Femur (tissue), 1 donor: ENCODE data around the gene TTC16.
A peak's percentile ranks its signal among the peaks of the same experiment; 100 is the strongest.
"Not testable (repeated sequence)": the region's sequence is repeated elsewhere in the genome, so short reads cannot be mapped to it uniquely, and the experiment has no call there.

Experiments
- DNase-seq: peaks from one replicate; pipeline ENCODE4 v3.0.0-alpha.2; 2017

TTC16 gene

GRCh38 chr9:127770583-127770904 is 54.7 kb downstream of the TTC16 start:
- no peak for DNase-seq

- peak; percentile 99 for DNase-seq
These were observed 55.2 kb downstream of the TTC16 start for GRCh38 chr9:127770905-127771569.

- DNase-seq = no peak
These were observed 55.8 kb downstream of the TTC16 start for GRCh38 chr9:127771570-127772189.

- no peak for DNase-seq
These were observed 56.7 kb downstream of the TTC16 start for GRCh38 chr9:127772603-127773002.

- no peak for DNase-seq
These were observed 57.4 kb downstream of the TTC16 start for GRCh38 chr9:127773272-127773671.

GRCh38 chr9:127773981-127774380 is 58.1 kb downstream of the TTC16 start:
- no peak for DNase-seq

- peak; percentile 69 for DNase-seq
These were observed 60.5 kb downstream of the TTC16 start for GRCh38 chr9:127776195-127776923.

GRCh38 chr9:127776924-127777289 is 61.0 kb downstream of the TTC16 start:
- no peak for DNase-seq

- no peak for DNase-seq
These were observed 61.6 kb downstream of the TTC16 start for GRCh38 chr9:127777368-127777980.

GRCh38 chr9:127778280-127779135 is 62.6 kb downstream of the TTC16 start, which contains the start of gene SH2D3C:
Gene SH2D3C (minus strand): TSS chr9:127778666. CDS start chr9:127778627, 39 bp downstream.
- DNase-seq = peak; percentile 76

- DNase-seq = no peak
These were observed 63.5 kb downstream of the TTC16 start for GRCh38 chr9:127779136-127779981.

- DNase-seq = peak; percentile 37
These were observed 64.4 kb downstream of the TTC16 start for GRCh38 chr9:127780126-127780885.

GRCh38 chr9:127780909-127781308 is 65.0 kb downstream of the TTC16 start:
- DNase-seq = not testable (repeated sequence)
